ENCODE data around the gene MBNL2.

Gene MBNL2

GRCh38 chr13:97267418-97268059 is 45.4 kb downstream of the MBNL2 start:
- TF ChIP-seq CTCF (conservative IDR thresholded peaks at IDR 0.05), result no peak
- no peak overlapping the region for H3K27ac ChIP-seq

- H3K27ac ChIP-seq, result no peak overlapping the region
- TF ChIP-seq CTCF (conservative IDR thresholded peaks at IDR 0.05), result no peak
Observed at GRCh38 chr13:97268772-97269171, 46.6 kb downstream of the MBNL2 start.

- no peak for TF ChIP-seq CTCF (conservative IDR thresholded peaks at IDR 0.05)
- no peak overlapping the region for H3K27ac ChIP-seq
Observed at GRCh38 chr13:97269603-97270002, 47.5 kb downstream of the MBNL2 start.

- H3K27ac ChIP-seq, result no peak overlapping the region
- no peak for TF ChIP-seq CTCF (conservative IDR thresholded peaks at IDR 0.05)
Observed at GRCh38 chr13:97272526-97272925, 50.4 kb downstream of the MBNL2 start.

- no peak for TF ChIP-seq CTCF (conservative IDR thresholded peaks at IDR 0.05)
- H3K27ac ChIP-seq, result no peak overlapping the region
Observed at GRCh38 chr13:97273341-97273831, 51.3 kb downstream of the MBNL2 start.

GRCh38 chr13:97274829-97275649 is 52.9 kb downstream of the MBNL2 start:
- H3K27ac ChIP-seq, result no peak overlapping the region
- no peak for TF ChIP-seq CTCF (conservative IDR thresholded peaks at IDR 0.05)

GRCh38 chr13:97275776-97276501 is 53.8 kb downstream of the MBNL2 start:
- no peak overlapping the region for H3K27ac ChIP-seq
- no peak for TF ChIP-seq CTCF (conservative IDR thresholded peaks at IDR 0.05)
